Fibroblast of pulmonary artery (primary cell): Measurements from ENCODE around the gene SLC25A39.

Experiments
- DNase-seq: peaks from one replicate; pipeline ENCODE4 v3.0.0-alpha.2; 2010; ENCODE audit warnings: low read depth
- H3K4me3 ChIP-seq: replicated peaks from 2 replicates; pipeline ENCODE4 v1.5.1; 2011; ENCODE audit warnings: low read depth, mild to moderate bottlenecking, control low read depth, low read length, moderate library complexity
- CTCF ChIP-seq: IDR thresholded peaks from 2 replicates; pipeline ENCODE4 v1.5.1; 2011; ENCODE audit warnings: mild to moderate bottlenecking, control low read depth, low read length, inconsistent platforms; ENCODE audit errors: missing control alignments

The SLC25A39 gene

DNA sequence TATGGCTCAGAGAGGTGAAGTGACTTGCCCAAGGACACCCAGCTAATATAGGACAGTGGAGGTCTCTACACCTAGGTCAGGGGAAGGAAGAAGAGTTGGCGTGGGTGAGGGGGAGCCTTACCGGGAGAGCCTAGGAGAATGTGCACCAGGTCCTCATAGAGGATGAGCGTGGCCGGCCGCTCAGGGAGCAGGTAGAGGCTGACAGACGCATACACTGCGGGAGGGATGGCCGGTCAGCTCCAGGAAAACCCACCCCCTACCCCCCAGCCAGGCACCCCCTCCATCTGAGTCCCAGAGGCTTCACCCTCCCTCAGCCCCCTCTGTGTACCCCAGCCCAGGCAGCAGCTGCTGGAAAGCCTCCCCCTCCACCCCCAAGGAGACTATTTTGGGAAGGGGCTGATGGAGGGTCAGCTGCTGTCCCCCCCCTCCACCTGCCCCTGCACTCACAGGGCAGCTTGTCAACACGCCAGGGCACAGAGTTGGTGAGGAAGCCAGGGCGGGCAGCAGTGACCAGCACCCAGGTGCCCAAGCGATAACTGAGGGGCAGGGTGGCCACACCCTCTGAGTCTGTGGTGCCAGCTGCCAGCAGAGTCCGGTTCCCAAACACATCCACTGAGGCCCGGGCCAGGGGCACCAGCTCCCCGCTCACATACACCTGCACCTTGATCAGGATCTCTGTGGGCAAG is 35.0 kb upstream of the SLC25A39 start:
- TF ChIP-seq CTCF, result no peak
- H3K4me3 ChIP-seq, result no peak overlapping the region
- DNase-seq, result no peak

GRCh38 chr17:44359006-44359405 is 34.4 kb upstream of the SLC25A39 start:
- no peak for DNase-seq
- no peak overlapping the region for H3K4me3 ChIP-seq
- no peak for TF ChIP-seq CTCF

GRCh38 chr17:44358066-44358465 is 33.4 kb upstream of the SLC25A39 start:
- TF ChIP-seq CTCF, result no peak
- DNase-seq, result no peak
- no peak overlapping the region for H3K4me3 ChIP-seq

DNA sequence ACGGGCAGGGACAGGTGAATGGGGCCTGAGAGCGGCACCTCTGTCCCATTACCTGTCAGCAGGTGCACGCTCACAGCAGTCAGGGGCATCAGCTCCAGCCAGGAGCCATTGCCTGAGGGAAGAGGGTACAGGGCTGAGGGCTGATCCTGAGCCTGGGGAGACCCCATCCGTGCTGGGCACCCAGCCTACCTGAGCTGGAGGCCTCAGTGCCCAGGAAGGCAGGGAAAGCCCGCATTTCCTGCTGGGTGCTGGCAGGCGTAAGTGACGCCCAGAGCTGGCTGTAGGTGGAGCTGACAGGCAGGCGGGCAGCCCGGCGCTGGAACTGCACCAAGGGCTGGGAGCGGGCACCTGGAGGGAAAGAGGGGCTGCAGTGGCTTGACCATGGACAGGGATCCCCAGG is 31.6 kb upstream of the SLC25A39 start:
- DNase-seq, result no peak
- no peak overlapping the region for H3K4me3 ChIP-seq
- TF ChIP-seq CTCF, result no peak

- TF ChIP-seq CTCF, result no peak
- no peak overlapping the region for H3K4me3 ChIP-seq
- no peak for DNase-seq
These were observed 31.0 kb upstream of the SLC25A39 start for GRCh38 chr17:44355642-44356099.

DNA sequence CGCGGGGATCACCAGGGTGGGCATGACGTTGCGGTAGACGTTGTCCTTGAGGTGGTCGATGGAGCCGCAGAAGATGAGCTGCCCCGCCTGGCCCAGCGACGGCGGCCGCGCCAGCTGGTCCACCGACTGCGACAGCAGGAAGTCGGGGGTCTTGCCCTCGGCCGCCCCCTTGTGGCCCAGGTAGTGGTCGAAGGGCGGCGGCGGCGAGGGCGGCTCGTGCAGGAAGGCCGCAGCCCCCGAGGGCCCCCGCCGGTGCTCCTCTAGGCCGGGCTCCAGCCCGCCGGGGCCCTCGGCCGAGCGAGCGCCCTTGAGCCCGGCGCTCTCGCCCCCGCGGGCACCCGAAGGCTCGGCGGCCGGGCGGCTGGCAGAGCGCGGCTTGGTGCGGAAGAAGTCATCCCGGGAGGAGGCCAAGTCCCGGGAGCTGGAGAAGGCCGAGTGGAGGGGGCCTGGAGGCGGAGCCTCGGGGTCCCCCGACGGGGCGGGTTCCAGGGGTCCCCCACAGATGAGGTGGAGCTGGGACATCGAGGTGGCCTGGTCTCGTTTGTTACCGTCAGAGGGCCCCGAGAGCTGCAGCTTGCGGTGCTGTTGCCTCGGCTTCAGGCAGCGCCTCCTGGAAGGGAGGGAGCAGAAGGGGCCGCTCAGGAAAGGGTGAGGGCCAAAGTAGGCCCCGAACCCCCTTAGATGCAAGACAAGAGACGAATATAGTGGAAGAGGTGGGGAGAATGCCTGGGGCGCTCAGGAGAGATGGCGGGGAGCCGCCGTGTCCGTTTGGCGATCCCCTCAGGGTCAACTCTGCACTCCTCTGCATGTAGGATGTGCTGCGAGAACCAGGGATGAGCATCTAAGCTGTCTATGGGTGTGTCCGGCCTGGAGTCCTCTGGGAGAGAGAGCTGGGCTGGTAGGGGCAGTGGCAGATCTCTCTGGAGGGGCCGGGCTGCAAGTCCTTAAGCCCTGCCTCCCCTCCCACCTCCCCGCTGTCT is 30.2 kb upstream of the SLC25A39 start:
- no peak for TF ChIP-seq CTCF
- DNase-seq, result no peak
- no peak overlapping the region for H3K4me3 ChIP-seq
